ENCODE measurements around the gene PDCD1. TPM values are rescaled to one million over a fixed set of nuclear protein-coding genes. Genes with fewer than 3 reads are reported as not detected.

The PDCD1 gene
- total RNA-seq, 1 experiment from 2014 or later = not detected

DNA sequence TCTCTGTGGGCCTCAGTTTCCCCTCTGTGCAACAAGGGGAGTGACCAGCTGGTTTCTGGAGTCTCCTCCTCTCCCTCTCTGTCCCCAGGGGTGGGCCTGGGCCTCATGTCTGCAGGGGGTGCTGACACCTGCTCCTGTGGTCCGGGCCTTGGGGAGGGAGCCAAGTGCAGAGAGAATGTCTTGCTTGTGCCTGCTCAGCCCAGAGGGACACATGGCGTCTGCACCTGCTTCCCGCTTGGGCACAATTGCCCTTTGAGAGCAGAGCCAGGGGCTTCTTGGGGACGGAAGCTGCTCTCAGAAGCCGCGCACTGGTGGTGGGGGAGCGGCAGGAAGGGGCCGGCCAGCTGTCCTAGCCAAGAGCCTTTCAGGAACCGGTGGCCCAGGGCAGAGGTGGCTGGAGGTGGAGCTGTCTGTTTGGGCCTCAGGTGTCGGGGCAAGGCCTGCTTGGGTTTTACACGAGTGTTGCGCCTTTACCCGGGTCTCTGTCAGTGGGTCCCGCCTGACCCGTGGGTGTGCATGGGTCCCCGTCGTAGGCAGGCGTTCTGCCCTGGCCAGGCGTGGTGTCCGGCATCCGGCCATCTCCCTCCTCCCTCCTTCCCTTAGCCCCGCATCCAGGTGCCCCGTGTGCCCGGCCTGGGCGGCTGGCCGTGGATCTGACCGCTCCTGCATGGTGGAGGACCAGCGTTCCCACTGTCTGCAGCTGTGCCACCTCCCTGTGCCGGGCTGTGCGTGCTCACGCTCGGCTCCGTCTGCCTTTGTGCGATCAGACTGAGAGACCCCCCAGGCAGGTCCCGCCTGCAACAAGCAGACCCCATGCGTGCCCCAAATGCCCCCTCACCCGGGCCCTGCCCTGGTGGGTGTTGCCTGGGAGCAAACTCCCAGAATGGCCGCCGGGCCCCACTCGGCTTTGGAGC is 45.7 kb downstream of the PDCD1 start:
- no peak overlapping the region for H3K4me2 ChIP-seq
- BruUV-seq (replicated peaks) = no TSS peak
- no peaks in the 10 kb centered on the region for H3K79me2 ChIP-seq (ENCODE audit: low read depth)
- intact Hi-C loops (cut with micrococcal nuclease; ENCODE audit: unreplicated experiment) = no loop called here
- POLR2A ChIA-PET (ENCODE audit: unreplicated experiment) = no interaction called here
- no peaks in the 10 kb centered on the region; the same call in 1 of the 2 replicates for H3F3A ChIP-seq (ENCODE audit: insufficient read depth, low read depth)
- H3K4me3 ChIP-seq = no peak overlapping the region
- no peak overlapping the region for H3K27ac ChIP-seq
- H3K36me3 ChIP-seq (ENCODE audit: low read depth) = no peaks in the 10 kb centered on the region
- TF ChIP-seq, protein P1, sequence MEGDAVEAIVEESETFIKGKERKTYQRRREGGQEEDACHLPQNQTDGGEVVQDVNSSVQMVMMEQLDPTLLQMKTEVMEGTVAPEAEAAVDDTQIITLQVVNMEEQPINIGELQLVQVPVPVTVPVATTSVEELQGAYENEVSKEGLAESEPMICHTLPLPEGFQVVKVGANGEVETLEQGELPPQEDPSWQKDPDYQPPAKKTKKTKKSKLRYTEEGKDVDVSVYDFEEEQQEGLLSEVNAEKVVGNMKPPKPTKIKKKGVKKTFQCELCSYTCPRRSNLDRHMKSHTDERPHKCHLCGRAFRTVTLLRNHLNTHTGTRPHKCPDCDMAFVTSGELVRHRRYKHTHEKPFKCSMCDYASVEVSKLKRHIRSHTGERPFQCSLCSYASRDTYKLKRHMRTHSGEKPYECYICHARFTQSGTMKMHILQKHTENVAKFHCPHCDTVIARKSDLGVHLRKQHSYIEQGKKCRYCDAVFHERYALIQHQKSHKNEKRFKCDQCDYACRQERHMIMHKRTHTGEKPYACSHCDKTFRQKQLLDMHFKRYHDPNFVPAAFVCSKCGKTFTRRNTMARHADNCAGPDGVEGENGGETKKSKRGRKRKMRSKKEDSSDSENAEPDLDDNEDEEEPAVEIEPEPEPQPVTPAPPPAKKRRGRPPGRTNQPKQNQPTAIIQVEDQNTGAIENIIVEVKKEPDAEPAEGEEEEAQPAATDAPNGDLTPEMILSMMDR (conservative IDR thresholded peaks at IDR 0.05) = no peak
- no peak for TF ChIP-seq EZH2 (IDR thresholded peaks at IDR 0.05; ENCODE audit: low read depth)
- no peaks in the 10 kb centered on the region for H4K20me1 ChIP-seq (ENCODE audit: insufficient read depth)
- peaks cover 78% of the 10 kb centered on the region for H3K27me3 ChIP-seq (ENCODE audit: insufficient read depth, low read depth)
- no peaks in the 10 kb centered on the region for H3K9me2 ChIP-seq (ENCODE audit: insufficient read depth)
- CTCF ChIA-PET = interaction anchor here (0.6 kb wide), 1 partner anchor 12 kb away, joined by 3 read pairs; no protein-coding TSS in a partner anchor
- H2AFZ ChIP-seq = no peak overlapping the region
- H3K4me1 ChIP-seq (replicated peaks; ENCODE audit: insufficient read depth) = no peaks in the 10 kb centered on the region
- H3K9me3 ChIP-seq (ENCODE audit: insufficient read depth, low read depth) = no peaks in the 10 kb centered on the region
- DNase-seq = no peak

DNA sequence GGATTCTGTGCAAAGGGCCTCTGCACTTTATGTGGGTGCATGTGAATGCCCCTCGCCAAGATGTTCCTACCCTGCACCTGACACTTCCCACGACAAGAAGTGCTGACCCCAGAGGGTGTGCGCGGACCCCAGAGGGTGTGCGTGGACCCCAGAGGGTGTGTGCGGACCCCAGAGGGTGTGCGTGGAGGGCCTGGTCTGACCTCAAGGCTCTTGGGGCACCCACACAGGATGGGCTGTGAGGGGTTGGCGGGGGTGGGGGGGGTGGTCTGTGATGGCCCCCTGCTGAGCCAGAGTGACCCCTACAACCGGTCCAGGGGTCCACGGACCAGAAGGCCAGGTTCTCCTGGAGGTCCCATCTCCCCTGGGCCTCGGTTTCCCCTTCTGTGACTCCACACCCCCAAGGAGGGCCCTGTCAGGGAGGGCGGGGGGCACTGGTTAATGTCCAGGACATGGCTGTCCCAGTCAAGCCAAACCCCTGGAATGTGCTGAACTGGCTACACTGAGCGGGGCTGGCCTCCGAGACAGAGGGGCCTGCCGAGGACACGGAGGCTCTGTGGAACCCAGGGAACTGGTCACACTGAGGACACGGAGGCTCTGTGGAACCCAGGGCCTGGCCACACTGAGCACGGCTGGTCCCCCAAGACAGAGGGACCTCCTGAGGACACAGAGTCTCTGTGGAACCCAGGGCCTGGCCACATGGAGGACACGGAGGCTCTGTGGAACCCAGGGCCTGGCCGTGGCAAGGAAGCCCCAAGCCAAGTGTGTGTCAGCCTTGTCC is 46.6 kb downstream of the PDCD1 start:
- Histone ChIP-seq H3K4me2 (no peak overlapping the region), H3K27ac (no peak overlapping the region), H2AFZ (no peak overlapping the region), H3K79me2 (ENCODE audit: low read depth) (no peaks in the 10 kb centered on the region), H3K27me3 (ENCODE audit: insufficient read depth, low read depth) (peaks cover 70% of the 10 kb centered on the region), H3K9me2 (ENCODE audit: insufficient read depth) (no peaks in the 10 kb centered on the region), H4K20me1 (ENCODE audit: insufficient read depth) (no peaks in the 10 kb centered on the region), H3F3A (ENCODE audit: insufficient read depth, low read depth) (no peaks in the 10 kb centered on the region; the same call in 1 of the 2 replicates), H3K36me3 (ENCODE audit: low read depth) (no peaks in the 10 kb centered on the region), H3K9me3 (ENCODE audit: insufficient read depth, low read depth) (no peaks in the 10 kb centered on the region), H3K4me1 (replicated peaks; ENCODE audit: insufficient read depth) (no peaks in the 10 kb centered on the region), H3K4me3 (no peak overlapping the region)
- ChIA-PET CTCF (interaction anchor here (0.6 kb wide), 1 partner anchor 13 kb away, joined by 3 read pairs; no protein-coding TSS in a partner anchor), POLR2A (ENCODE audit: unreplicated experiment) (no interaction called here)
- DNase-seq = no peak
- no TSS peak for BruUV-seq (replicated peaks)
- TF ChIP-seq EZH2 (IDR thresholded peaks at IDR 0.05; ENCODE audit: low read depth) = no peak
- TF ChIP-seq, protein P1 (conservative IDR thresholded peaks at IDR 0.05) = no peak
- intact Hi-C loops (cut with micrococcal nuclease; ENCODE audit: unreplicated experiment) = no loop called here

DNA sequence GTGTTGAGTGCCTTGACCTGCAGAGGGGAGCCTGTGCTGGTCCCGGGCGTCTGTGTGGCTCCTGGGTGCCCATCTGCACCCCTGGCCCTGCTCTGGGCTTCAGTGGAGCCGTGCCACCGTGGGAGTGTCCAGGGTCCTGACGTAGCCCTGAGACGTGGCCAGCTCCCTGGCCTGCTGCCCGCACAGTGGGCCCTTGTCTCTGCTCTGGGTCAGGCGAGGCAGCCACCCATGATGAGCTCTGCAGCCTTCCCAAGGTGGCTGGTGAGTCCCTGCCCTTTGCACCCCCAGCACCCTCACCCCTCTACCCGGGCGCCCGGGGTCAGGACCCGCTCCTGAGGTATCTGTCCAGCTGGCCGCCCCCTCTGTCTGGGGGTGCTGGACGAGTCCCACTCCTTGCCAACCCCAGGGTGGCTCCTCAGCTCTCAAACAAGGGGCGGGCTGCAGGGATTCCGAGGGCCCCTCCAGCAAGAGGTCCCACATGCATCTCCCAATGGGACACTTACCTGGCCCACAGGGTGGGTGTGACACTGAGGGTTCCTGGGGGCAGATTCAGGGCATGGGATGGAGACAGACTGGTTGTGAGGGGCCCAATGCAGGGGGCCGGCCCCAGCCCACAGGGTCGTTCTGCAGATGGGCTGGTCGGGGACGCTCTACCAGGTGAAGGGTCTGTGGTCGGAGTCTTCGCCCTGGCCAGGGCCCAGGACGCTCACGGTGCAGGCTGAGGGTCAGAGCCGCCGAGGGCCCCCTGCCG is 47.3 kb downstream of the PDCD1 start:
- Histone ChIP-seq H4K20me1 (ENCODE audit: insufficient read depth) (no peaks in the 10 kb centered on the region), H3K27ac (no peak overlapping the region), H2AFZ (no peak overlapping the region), H3K4me1 (replicated peaks; ENCODE audit: insufficient read depth) (no peaks in the 10 kb centered on the region), H3K36me3 (ENCODE audit: low read depth) (no peaks in the 10 kb centered on the region), H3K9me2 (ENCODE audit: insufficient read depth) (no peaks in the 10 kb centered on the region), H3K4me3 (no peak overlapping the region), H3K4me2 (no peak overlapping the region), H3K79me2 (ENCODE audit: low read depth) (no peaks in the 10 kb centered on the region), H3F3A (ENCODE audit: insufficient read depth, low read depth) (no peaks in the 10 kb centered on the region; the same call in 1 of the 2 replicates), H3K27me3 (ENCODE audit: insufficient read depth, low read depth) (peaks cover 62% of the 10 kb centered on the region), H3K9me3 (ENCODE audit: insufficient read depth, low read depth) (no peaks in the 10 kb centered on the region)
- ChIA-PET CTCF (no interaction called here), POLR2A (ENCODE audit: unreplicated experiment) (no interaction called here)
- TF ChIP-seq, protein P1 (conservative IDR thresholded peaks at IDR 0.05) = no peak
- TF ChIP-seq EZH2 (IDR thresholded peaks at IDR 0.05; ENCODE audit: low read depth) = no peak
- DNase-seq = no peak
- no TSS peak for BruUV-seq (replicated peaks)
- intact Hi-C loops (cut with micrococcal nuclease; ENCODE audit: unreplicated experiment) = no loop called here
